IPS-18c (cell line): ENCODE measurements around the gene TECTB.

Source experiments
- H3K4me3 ChIP-seq: 2 replicates; pipeline ENCODE4 v1.7.0; 2013; ENCODE audit warnings: low read depth, mild to moderate bottlenecking, low read length, moderate library complexity; ENCODE audit not compliant: insufficient read depth
- H3K9me3 ChIP-seq: one replicate; pipeline ENCODE4 v1.6.1; 2013; ENCODE audit warnings: mild to moderate bottlenecking, low read length, moderate library complexity; ENCODE audit not compliant: control insufficient read depth, insufficient read depth

The TECTB gene

GRCh38 chr10:112332509-112333228 is 49.5 kb downstream of the TECTB start:
- peaks cover 2% of the 10 kb centered on the region for H3K9me3 ChIP-seq
- no peak overlapping the region for H3K4me3 ChIP-seq

- no peak overlapping the region for H3K4me3 ChIP-seq
Measured at GRCh38 chr10:112333452-112333851, 50.3 kb downstream of the TECTB start.

GRCh38 chr10:112335111-112335867 is 52.1 kb downstream of the TECTB start:
- Histone ChIP-seq H3K4me3 (no peak overlapping the region), H3K9me3 (peaks cover 2% of the 10 kb centered on the region)

More at GRCh38 chr10:112333452-112333851, 50.3 kb downstream of the TECTB start:
- peaks cover 2% of the 10 kb centered on the region for H3K9me3 ChIP-seq

GRCh38 chr10:112335868-112336265 is 52.7 kb downstream of the TECTB start:
- Histone ChIP-seq H3K9me3 (peaks cover 2% of the 10 kb centered on the region), H3K4me3 (no peak overlapping the region)

GRCh38 chr10:112336556-112337201 is 53.5 kb downstream of the TECTB start:
- no peak overlapping the region for H3K4me3 ChIP-seq
- H3K9me3 ChIP-seq = no peaks in the 10 kb centered on the region

- H3K9me3 ChIP-seq = no peaks in the 10 kb centered on the region
- H3K4me3 ChIP-seq = no peak overlapping the region
Measured at GRCh38 chr10:112338957-112339356, 55.8 kb downstream of the TECTB start.

GRCh38 chr10:112340601-112341000 is 57.4 kb downstream of the TECTB start:
- H3K4me3 ChIP-seq = no peak overlapping the region

GRCh38 chr10:112343056-112343806 is 60.0 kb downstream of the TECTB start:
- H3K4me3 ChIP-seq = no peak overlapping the region
- H3K9me3 ChIP-seq = no peaks in the 10 kb centered on the region

More at GRCh38 chr10:112340601-112341000, 57.4 kb downstream of the TECTB start:
- no peaks in the 10 kb centered on the region for H3K9me3 ChIP-seq

- Histone ChIP-seq H3K4me3 (no peak overlapping the region), H3K9me3 (no peaks in the 10 kb centered on the region)
Measured at GRCh38 chr10:112344261-112344660, 61.1 kb downstream of the TECTB start.

GRCh38 chr10:112345202-112345601 is 62.0 kb downstream of the TECTB start:
- H3K9me3 ChIP-seq = no peaks in the 10 kb centered on the region
- H3K4me3 ChIP-seq = no peak overlapping the region

- no peaks in the 10 kb centered on the region for H3K9me3 ChIP-seq
- no peak overlapping the region for H3K4me3 ChIP-seq
Measured at GRCh38 chr10:112345743-112346142, 62.5 kb downstream of the TECTB start.

GRCh38 chr10:112346774-112347173 is 63.6 kb downstream of the TECTB start:
- Histone ChIP-seq H3K4me3 (no peak overlapping the region), H3K9me3 (no peaks in the 10 kb centered on the region)

- Histone ChIP-seq H3K4me3 (no peak overlapping the region), H3K9me3 (no peaks in the 10 kb centered on the region)
Measured at GRCh38 chr10:112347709-112348671, 64.8 kb downstream of the TECTB start.

GRCh38 chr10:112348759-112349158 is 65.6 kb downstream of the TECTB start:
- Histone ChIP-seq H3K9me3 (no peaks in the 10 kb centered on the region), H3K4me3 (no peak overlapping the region)

GRCh38 chr10:112349521-112350085 is 66.4 kb downstream of the TECTB start:
- Histone ChIP-seq H3K9me3 (no peaks in the 10 kb centered on the region), H3K4me3 (no peak overlapping the region)

- no peak overlapping the region for H3K4me3 ChIP-seq
- no peaks in the 10 kb centered on the region for H3K9me3 ChIP-seq
Measured at GRCh38 chr10:112351146-112351545, 67.9 kb downstream of the TECTB start.
